Measurements from ENCODE around the gene SKOR1. TPM values are rescaled to one million over a fixed set of nuclear protein-coding genes. Genes with fewer than 3 reads are reported as not detected.

The SKOR1 gene
- total RNA-seq (2014; rRNA removed; shearing (Covaris generic)) = not detected in 2 replicates

GRCh38 chr15:67824976-67825880 is at the start of gene SKOR1:
Gene SKOR1, plus strand, starts transcription at chr15:67825509. Its CDS starts 94 bp downstream, at chr15:67825603.
- H3K27me3 ChIP-seq (replicated peaks) = peaks cover 96% of the 10 kb centered on the region
- H3K9me3 ChIP-seq (replicated peaks) = peaks cover 30% of the 10 kb centered on the region
- DNase-seq (ENCODE audit: low read depth in 1 of 2, low spot score in 2 of 2) = no peak
- H3K36me3 ChIP-seq = no peaks in the 10 kb centered on the region
- H3K27ac ChIP-seq = no peak within 1 kb of the TSS
- H3K4me1 ChIP-seq (replicated peaks) = peaks cover 4% of the 10 kb centered on the region; the same call in 1 of the 2 replicates
- no peak within 1 kb of the TSS for H3K4me3 ChIP-seq

GRCh38 chr15:67775998-67776397 is 49.3 kb upstream of the SKOR1 start:
- H3K4me1 ChIP-seq (replicated peaks) = no peaks in the 10 kb centered on the region
- H3K27ac ChIP-seq = no peak overlapping the region
- H3K9me3 ChIP-seq (replicated peaks) = no peaks in the 10 kb centered on the region
- no peak overlapping the region for H3K4me3 ChIP-seq
- H3K27me3 ChIP-seq (replicated peaks) = no peaks in the 10 kb centered on the region
- no peak for DNase-seq (ENCODE audit: low read depth in 1 of 2, low spot score in 2 of 2)
- no peaks in the 10 kb centered on the region for H3K36me3 ChIP-seq

- Histone ChIP-seq H3K4me1 (replicated peaks) (no peaks in the 10 kb centered on the region), H3K4me3 (no peak overlapping the region), H3K36me3 (no peaks in the 10 kb centered on the region), H3K9me3 (replicated peaks) (no peaks in the 10 kb centered on the region), H3K27me3 (replicated peaks) (no peaks in the 10 kb centered on the region), H3K27ac (no peak overlapping the region)
- no peak for DNase-seq (ENCODE audit: low read depth in 1 of 2, low spot score in 2 of 2)
Measured at GRCh38 chr15:67776600-67776999, 48.7 kb upstream of the SKOR1 start.

- no peak for DNase-seq (ENCODE audit: low read depth in 1 of 2, low spot score in 2 of 2)
- Histone ChIP-seq H3K27me3 (replicated peaks) (no peaks in the 10 kb centered on the region), H3K27ac (no peak overlapping the region), H3K9me3 (replicated peaks) (no peaks in the 10 kb centered on the region), H3K4me3 (no peak overlapping the region), H3K4me1 (replicated peaks) (no peaks in the 10 kb centered on the region), H3K36me3 (no peaks in the 10 kb centered on the region)
Measured at GRCh38 chr15:67777071-67777470, 48.2 kb upstream of the SKOR1 start.

GRCh38 chr15:67777773-67778172 is 47.5 kb upstream of the SKOR1 start:
- Histone ChIP-seq H3K27ac (no peak overlapping the region), H3K36me3 (no peaks in the 10 kb centered on the region), H3K27me3 (replicated peaks) (no peaks in the 10 kb centered on the region), H3K4me3 (no peak overlapping the region), H3K4me1 (replicated peaks) (no peaks in the 10 kb centered on the region), H3K9me3 (replicated peaks) (no peaks in the 10 kb centered on the region)
- no peak for DNase-seq (ENCODE audit: low read depth in 1 of 2, low spot score in 2 of 2)

GRCh38 chr15:67778968-67779548 is 46.3 kb upstream of the SKOR1 start:
- Histone ChIP-seq H3K36me3 (no peaks in the 10 kb centered on the region), H3K27me3 (replicated peaks) (no peaks in the 10 kb centered on the region), H3K27ac (no peak overlapping the region), H3K4me3 (no peak overlapping the region), H3K4me1 (replicated peaks) (no peaks in the 10 kb centered on the region), H3K9me3 (replicated peaks) (no peaks in the 10 kb centered on the region)
- no peak for DNase-seq (ENCODE audit: low read depth in 1 of 2, low spot score in 2 of 2)

- Histone ChIP-seq H3K27me3 (replicated peaks) (no peaks in the 10 kb centered on the region), H3K9me3 (replicated peaks) (no peaks in the 10 kb centered on the region), H3K4me3 (no peak overlapping the region), H3K36me3 (no peaks in the 10 kb centered on the region), H3K27ac (no peak overlapping the region), H3K4me1 (replicated peaks) (no peaks in the 10 kb centered on the region)
- no peak for DNase-seq (ENCODE audit: low read depth in 1 of 2, low spot score in 2 of 2)
Measured at GRCh38 chr15:67779549-67780111, 45.7 kb upstream of the SKOR1 start.

- Histone ChIP-seq H3K4me1 (replicated peaks) (no peaks in the 10 kb centered on the region), H3K36me3 (no peaks in the 10 kb centered on the region), H3K27ac (no peak overlapping the region), H3K27me3 (replicated peaks) (no peaks in the 10 kb centered on the region), H3K4me3 (no peak overlapping the region), H3K9me3 (replicated peaks) (no peaks in the 10 kb centered on the region)
- DNase-seq (ENCODE audit: low read depth in 1 of 2, low spot score in 2 of 2) = no peak
Measured at GRCh38 chr15:67781061-67781460, 44.2 kb upstream of the SKOR1 start.

- Histone ChIP-seq H3K27me3 (replicated peaks) (no peaks in the 10 kb centered on the region), H3K4me1 (replicated peaks) (no peaks in the 10 kb centered on the region), H3K9me3 (replicated peaks) (no peaks in the 10 kb centered on the region), H3K27ac (no peak overlapping the region), H3K4me3 (no peak overlapping the region), H3K36me3 (no peaks in the 10 kb centered on the region)
- no peak for DNase-seq (ENCODE audit: low read depth in 1 of 2, low spot score in 2 of 2)
Measured at GRCh38 chr15:67781907-67782690, 43.2 kb upstream of the SKOR1 start.

GRCh38 chr15:67782691-67782991 is 42.7 kb upstream of the SKOR1 start:
- H3K27ac ChIP-seq = no peak overlapping the region
- no peaks in the 10 kb centered on the region for H3K9me3 ChIP-seq (replicated peaks)
- H3K4me1 ChIP-seq (replicated peaks) = no peaks in the 10 kb centered on the region
- H3K36me3 ChIP-seq = no peaks in the 10 kb centered on the region
- DNase-seq (ENCODE audit: low read depth in 1 of 2, low spot score in 2 of 2) = no peak
- no peak overlapping the region for H3K4me3 ChIP-seq
- no peaks in the 10 kb centered on the region for H3K27me3 ChIP-seq (replicated peaks)

GRCh38 chr15:67783303-67783702 is 42.0 kb upstream of the SKOR1 start:
- Histone ChIP-seq H3K27ac (no peak overlapping the region), H3K9me3 (replicated peaks) (no peaks in the 10 kb centered on the region), H3K4me1 (replicated peaks) (no peaks in the 10 kb centered on the region), H3K27me3 (replicated peaks) (no peaks in the 10 kb centered on the region), H3K4me3 (no peak overlapping the region), H3K36me3 (no peaks in the 10 kb centered on the region)
- no peak for DNase-seq (ENCODE audit: low read depth in 1 of 2, low spot score in 2 of 2)

GRCh38 chr15:67784090-67784781 is 41.1 kb upstream of the SKOR1 start:
- H3K27me3 ChIP-seq (replicated peaks) = no peaks in the 10 kb centered on the region
- H3K4me3 ChIP-seq = no peak overlapping the region
- H3K9me3 ChIP-seq (replicated peaks) = no peaks in the 10 kb centered on the region
- no peak for DNase-seq (ENCODE audit: low read depth in 1 of 2, low spot score in 2 of 2)
- H3K36me3 ChIP-seq = no peaks in the 10 kb centered on the region
- H3K4me1 ChIP-seq (replicated peaks) = no peaks in the 10 kb centered on the region
- no peak overlapping the region for H3K27ac ChIP-seq

GRCh38 chr15:67784856-67785430 is 40.4 kb upstream of the SKOR1 start:
- Histone ChIP-seq H3K27ac (no peak overlapping the region), H3K36me3 (no peaks in the 10 kb centered on the region), H3K4me1 (replicated peaks) (no peaks in the 10 kb centered on the region), H3K4me3 (no peak overlapping the region), H3K27me3 (replicated peaks) (no peaks in the 10 kb centered on the region), H3K9me3 (replicated peaks) (no peaks in the 10 kb centered on the region)
- no peak for DNase-seq (ENCODE audit: low read depth in 1 of 2, low spot score in 2 of 2)

Data from SJSA1 (cell line).